ENCODE data around the gene EVC2.

EVC2 gene

DNA sequence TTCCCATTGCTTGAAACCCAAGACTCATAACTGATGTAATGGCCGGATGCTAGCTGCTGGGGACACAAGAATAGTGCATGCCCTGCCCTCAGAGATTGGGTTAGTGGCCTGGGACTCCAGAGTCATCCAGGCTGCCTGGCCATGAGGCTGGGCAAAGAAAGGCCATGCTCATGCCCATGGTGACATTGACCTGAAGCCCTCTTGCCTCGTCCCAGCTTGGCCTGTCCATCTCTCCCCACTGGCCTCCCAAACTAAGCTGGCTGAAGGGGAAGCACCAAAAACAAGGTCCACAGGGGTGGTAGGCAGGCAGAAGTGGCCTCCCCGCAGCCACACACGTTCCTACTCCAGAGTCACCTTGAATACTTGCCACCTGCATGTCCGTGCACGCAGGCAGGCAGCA lies 141.8 kb downstream of the EVC2 start:
- Histone ChIP-seq H3K27me3 (ENCODE audit: insufficient read depth, poor library complexity, severe bottlenecking) (no peaks in the 10 kb centered on the region), H3K4me3 (replicated peaks; ENCODE audit: insufficient read depth, low read length) (no peak overlapping the region), H3K27ac (replicated peaks) (no peak overlapping the region)
- DNase-seq (ENCODE audit: low read depth in 1 of 2, low spot score in 1 of 2) = no peak
- TF ChIP-seq, protein P1, sequence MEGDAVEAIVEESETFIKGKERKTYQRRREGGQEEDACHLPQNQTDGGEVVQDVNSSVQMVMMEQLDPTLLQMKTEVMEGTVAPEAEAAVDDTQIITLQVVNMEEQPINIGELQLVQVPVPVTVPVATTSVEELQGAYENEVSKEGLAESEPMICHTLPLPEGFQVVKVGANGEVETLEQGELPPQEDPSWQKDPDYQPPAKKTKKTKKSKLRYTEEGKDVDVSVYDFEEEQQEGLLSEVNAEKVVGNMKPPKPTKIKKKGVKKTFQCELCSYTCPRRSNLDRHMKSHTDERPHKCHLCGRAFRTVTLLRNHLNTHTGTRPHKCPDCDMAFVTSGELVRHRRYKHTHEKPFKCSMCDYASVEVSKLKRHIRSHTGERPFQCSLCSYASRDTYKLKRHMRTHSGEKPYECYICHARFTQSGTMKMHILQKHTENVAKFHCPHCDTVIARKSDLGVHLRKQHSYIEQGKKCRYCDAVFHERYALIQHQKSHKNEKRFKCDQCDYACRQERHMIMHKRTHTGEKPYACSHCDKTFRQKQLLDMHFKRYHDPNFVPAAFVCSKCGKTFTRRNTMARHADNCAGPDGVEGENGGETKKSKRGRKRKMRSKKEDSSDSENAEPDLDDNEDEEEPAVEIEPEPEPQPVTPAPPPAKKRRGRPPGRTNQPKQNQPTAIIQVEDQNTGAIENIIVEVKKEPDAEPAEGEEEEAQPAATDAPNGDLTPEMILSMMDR (IDR thresholded peaks at IDR 0.05; ENCODE audit: insufficient read depth, low read length) = no peak
- no peak for TF ChIP-seq GABPA (IDR thresholded peaks at IDR 0.05; ENCODE audit: low read depth)
- TF ChIP-seq, protein P2, sequence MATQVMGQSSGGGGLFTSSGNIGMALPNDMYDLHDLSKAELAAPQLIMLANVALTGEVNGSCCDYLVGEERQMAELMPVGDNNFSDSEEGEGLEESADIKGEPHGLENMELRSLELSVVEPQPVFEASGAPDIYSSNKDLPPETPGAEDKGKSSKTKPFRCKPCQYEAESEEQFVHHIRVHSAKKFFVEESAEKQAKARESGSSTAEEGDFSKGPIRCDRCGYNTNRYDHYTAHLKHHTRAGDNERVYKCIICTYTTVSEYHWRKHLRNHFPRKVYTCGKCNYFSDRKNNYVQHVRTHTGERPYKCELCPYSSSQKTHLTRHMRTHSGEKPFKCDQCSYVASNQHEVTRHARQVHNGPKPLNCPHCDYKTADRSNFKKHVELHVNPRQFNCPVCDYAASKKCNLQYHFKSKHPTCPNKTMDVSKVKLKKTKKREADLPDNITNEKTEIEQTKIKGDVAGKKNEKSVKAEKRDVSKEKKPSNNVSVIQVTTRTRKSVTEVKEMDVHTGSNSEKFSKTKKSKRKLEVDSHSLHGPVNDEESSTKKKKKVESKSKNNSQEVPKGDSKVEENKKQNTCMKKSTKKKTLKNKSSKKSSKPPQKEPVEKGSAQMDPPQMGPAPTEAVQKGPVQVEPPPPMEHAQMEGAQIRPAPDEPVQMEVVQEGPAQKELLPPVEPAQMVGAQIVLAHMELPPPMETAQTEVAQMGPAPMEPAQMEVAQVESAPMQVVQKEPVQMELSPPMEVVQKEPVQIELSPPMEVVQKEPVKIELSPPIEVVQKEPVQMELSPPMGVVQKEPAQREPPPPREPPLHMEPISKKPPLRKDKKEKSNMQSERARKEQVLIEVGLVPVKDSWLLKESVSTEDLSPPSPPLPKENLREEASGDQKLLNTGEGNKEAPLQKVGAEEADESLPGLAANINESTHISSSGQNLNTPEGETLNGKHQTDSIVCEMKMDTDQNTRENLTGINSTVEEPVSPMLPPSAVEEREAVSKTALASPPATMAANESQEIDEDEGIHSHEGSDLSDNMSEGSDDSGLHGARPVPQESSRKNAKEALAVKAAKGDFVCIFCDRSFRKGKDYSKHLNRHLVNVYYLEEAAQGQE (IDR thresholded peaks at IDR 0.05; ENCODE audit: insufficient replicate concordance, low read depth) = no peak
- no peak for TF ChIP-seq POLR2AphosphoS5 (IDR thresholded peaks at IDR 0.05; ENCODE audit: low read depth)
- no peak for TF ChIP-seq SPI1 (IDR thresholded peaks at IDR 0.05; ENCODE audit: borderline replicate concordance, low read depth)

DNA sequence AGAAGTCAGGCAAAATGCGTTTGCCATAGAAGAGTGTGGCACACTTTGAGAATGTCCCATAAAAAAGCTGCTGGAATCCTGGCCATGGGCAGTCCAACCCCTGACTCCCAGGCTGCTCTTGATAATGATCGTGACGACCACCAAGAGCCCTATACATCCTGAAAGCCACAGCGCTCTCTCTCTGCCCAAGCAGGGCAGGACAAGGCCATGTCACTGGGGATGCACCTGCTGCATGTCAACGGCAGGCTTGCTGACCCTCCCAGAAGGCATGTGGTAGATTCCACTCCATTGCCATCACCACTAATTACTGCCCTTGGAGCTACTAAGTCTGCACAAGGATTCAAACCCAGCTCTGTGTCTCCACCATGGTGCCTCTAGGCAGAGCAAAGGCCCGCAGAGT lies 144.5 kb downstream of the EVC2 start:
- no peak overlapping the region for H3K4me3 ChIP-seq (replicated peaks; ENCODE audit: insufficient read depth, low read length)
- H3K27ac ChIP-seq (replicated peaks) = no peak overlapping the region
- DNase-seq (ENCODE audit: low read depth in 1 of 2, low spot score in 1 of 2) = no peak
- H3K27me3 ChIP-seq (ENCODE audit: insufficient read depth, poor library complexity, severe bottlenecking) = no peaks in the 10 kb centered on the region
- no peak for TF ChIP-seq GABPA (IDR thresholded peaks at IDR 0.05; ENCODE audit: low read depth)
- TF ChIP-seq, protein P1 (IDR thresholded peaks at IDR 0.05; ENCODE audit: insufficient read depth, low read length) = no peak
- TF ChIP-seq, protein P2 (IDR thresholded peaks at IDR 0.05; ENCODE audit: insufficient replicate concordance, low read depth) = no peak
- no peak for TF ChIP-seq SPI1 (IDR thresholded peaks at IDR 0.05; ENCODE audit: borderline replicate concordance, low read depth)
- TF ChIP-seq POLR2AphosphoS5 (IDR thresholded peaks at IDR 0.05; ENCODE audit: low read depth) = no peak

DNA sequence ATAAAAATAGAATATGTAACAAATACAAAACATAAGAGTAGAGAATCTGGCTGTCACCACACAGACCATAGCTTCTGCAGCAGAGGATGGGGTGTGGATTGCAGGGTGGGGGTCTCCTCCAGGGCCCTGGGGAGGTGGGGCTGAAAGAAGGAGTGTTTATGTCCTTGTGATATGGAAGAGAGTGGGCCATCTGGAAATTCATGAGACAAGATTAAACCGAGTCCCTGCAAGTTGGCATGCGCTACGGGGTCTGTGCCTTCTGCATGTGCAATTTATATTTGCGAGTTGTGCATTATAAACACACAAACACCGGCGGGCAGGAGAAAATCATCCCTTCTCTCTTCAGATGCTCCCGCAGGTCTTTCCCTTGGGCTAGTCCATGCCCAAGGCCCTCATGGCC lies 145.9 kb downstream of the EVC2 start:
- no peaks in the 10 kb centered on the region for H3K27me3 ChIP-seq (ENCODE audit: insufficient read depth, poor library complexity, severe bottlenecking)
- DNase-seq (ENCODE audit: low read depth in 1 of 2, low spot score in 1 of 2) = no peak
- H3K27ac ChIP-seq (replicated peaks) = no peak overlapping the region
- TF ChIP-seq GABPA (IDR thresholded peaks at IDR 0.05; ENCODE audit: low read depth) (no peak), SPI1 (IDR thresholded peaks at IDR 0.05; ENCODE audit: borderline replicate concordance, low read depth) (no peak), POLR2AphosphoS5 (IDR thresholded peaks at IDR 0.05; ENCODE audit: low read depth) (no peak)
- TF ChIP-seq, protein P2 (IDR thresholded peaks at IDR 0.05; ENCODE audit: insufficient replicate concordance, low read depth) = no peak
- TF ChIP-seq, protein P1 (IDR thresholded peaks at IDR 0.05; ENCODE audit: insufficient read depth, low read length) = no peak
- H3K4me3 ChIP-seq (replicated peaks; ENCODE audit: insufficient read depth, low read length) = no peak overlapping the region

Measured in HL-60 (cell line).